CD4-positive, alpha-beta T cell treated with Interleukin-15 for 1 hour (primary cell): ENCODE results near the gene ME1.
"Not testable (repeated sequence)": the region's sequence is repeated elsewhere in the genome, so short reads cannot be mapped to it uniquely, and the experiment has no call there.

Source experiments
- DNase-seq: peaks from one replicate; pipeline ENCODE4 v3.0.0-alpha.2; 2020

The ME1 gene

DNA sequence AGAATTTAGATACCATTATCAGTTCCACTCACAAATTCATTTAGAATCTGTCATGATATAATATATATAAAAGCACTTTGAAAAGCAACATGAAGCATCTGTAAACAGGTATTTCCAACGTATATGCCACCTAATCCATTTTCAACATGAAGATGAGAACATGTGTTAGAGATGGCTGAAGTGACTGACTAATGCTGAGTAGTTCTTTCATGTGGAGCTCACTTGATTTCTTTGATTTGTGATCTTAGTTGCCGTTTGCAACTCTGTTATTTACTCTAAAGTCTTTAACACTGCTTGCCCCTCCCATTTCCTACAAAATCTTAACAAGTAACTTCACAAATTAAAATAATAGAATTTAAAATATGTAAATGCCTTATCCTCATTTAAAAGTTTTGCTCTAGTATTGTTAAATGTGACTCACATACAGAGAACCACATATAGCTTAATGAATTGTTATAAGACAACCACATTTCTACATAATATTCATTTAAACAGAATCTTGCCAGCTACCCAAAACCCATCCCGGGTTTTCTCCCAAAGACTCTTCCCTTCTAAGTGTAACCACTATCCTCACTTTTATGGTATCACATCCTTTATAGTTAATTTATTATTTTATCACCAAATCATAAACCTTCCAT is 78.3 kb downstream of the ME1 start:
- DNase-seq = no peak

DNA sequence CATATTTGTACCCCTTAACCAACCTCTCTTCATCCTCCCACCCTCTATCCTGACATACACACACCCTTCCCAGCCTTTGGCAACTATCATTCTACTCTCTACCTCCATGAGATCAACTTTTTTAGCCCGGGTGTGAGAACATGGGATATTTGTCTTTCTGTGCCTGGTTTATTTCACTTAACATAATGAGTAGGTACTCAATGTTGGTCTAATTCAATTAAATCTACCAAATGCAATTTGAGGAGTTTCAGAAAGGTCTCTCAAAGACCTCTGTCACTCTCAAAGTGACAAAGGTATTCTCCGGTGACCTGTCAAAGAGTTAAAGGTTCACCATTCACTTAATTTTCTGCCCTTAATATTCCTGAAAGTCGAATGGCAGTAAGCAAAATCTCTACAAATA is 87.7 kb downstream of the ME1 start:
- DNase-seq = no peak

DNA sequence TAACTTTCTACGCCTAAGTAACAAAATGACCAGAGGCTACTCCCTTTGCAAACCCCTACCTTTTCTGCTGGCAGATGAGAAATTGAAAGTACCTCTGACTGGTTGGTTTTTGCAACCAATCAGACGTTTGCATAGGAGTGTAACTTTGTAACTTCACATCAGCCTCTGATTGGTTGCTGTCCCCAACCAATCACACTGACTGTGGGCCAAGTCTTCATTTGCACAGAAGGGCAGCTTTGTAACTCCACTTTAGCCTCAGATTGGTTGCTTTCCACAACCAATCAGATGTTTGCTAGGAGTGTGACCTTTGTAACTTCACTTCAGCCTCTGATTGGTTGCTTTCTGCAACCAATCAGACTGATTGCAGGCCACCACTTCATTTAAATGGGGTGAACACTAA is 89.1 kb downstream of the ME1 start:
- no peak for DNase-seq

DNA sequence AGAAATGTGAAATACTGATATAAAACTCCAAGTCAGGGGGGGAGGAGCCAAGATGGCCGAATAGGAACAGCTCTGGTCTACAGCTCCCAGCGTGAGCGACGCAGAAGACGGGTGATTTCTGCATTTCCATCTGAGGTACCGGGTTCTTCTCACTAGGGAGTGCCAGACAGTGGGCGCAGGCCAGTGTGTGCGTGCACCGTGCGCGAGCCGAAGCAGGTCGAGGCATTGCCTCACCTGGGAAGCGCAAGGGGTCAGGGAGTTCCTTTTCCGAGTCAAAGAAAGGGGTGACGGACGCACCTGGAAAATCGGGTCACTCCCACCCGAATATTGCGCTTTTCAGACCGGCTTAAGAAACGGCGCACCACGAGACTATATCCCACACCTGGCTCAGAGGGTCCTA is 96.9 kb downstream of the ME1 start:
- DNase-seq = not testable (repeated sequence)

DNA sequence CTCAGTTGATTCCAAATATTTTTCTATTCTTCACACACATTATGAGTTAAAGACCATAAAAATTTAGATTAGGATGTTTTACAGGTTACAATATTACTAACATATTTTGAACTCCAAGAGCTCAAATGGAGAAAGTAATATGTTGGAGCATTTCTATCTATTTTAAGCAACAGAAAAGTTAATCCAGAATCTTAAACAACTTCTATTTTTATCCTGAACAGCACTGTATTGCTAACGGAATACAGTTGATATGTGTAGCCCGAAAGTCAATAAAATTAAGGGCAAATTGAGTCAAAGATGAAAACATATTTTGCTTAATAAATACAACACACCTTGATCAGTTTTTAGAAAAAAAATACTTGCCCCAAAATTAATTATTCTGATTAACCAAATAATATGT is 97.4 kb downstream of the ME1 start:
- no peak for DNase-seq

DNA sequence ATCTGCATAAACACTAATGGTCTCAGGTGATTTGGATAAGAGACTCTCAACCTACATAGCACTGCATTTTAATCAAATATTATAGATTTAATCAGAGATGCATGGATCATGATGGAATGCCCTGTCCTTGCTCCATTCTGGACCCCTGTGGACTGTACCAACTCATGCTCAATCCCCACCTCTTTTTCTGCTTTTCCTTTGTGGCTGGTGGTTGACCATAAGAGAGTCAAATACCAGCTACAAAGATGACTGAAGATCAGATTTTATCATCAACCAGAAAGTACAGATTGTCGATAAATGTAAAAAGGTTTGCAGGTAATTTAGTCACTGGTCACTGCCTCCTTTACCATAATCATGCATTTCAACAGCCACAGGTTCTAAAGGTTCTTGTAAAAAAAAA is 116.2 kb downstream of the ME1 start:
- no peak for DNase-seq

DNA sequence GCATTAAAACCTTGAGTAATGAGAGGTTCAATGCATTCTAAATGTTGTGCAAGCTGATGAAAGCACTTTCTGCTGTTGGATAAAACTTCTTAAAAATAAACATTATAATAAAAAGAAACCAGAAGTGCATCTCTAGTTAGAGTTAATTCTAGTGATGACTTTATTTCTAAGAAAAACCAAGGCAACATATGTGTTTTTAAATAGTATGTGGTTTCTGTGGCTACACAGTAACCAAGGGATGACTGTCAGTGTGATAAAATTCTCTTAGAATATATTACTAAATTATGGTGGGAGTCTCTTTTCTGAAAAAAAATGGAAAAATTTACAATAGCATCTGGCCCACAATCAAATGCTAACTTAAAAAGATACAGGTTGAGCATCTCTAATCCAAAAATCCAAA is 117.0 kb downstream of the ME1 start:
- no peak for DNase-seq

DNA sequence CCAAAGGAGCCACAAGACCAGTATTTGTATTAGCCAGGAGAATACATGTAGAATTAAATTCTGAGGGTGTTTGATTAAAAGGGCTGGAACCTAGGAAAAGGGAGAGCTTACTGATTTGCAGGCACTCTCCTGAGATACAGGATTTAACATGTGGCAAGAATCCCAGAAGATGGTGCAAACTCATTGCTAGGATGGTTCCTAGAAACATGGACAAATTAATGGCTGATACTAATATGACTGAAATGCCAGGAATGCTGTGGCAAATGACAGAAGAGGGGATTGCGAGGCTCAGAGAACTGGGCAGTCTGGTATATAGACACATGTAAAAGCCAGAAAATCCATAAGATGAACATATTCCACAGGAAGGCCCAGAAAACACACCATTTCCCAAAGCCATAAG is 119.6 kb downstream of the ME1 start:
- no peak for DNase-seq

DNA sequence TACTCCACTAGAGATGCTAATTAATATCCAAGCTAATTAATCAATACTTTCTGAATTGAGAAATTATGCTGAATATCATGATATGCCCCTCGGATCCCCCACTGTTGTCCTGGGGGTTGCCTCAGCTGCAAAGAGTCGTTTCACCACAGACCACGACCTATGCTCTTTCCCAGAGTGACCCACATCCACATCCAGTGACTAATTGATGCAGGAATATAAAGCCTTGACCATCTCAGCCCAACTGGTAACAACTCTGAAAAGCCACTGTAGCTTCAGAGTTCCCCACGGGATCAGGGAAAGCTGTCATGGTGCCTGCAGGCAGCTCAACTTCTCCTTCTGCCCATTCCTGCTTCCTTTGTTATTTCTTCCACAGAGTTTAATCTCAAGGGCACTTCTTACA is 120.8 kb downstream of the ME1 start:
- DNase-seq = no peak

DNA sequence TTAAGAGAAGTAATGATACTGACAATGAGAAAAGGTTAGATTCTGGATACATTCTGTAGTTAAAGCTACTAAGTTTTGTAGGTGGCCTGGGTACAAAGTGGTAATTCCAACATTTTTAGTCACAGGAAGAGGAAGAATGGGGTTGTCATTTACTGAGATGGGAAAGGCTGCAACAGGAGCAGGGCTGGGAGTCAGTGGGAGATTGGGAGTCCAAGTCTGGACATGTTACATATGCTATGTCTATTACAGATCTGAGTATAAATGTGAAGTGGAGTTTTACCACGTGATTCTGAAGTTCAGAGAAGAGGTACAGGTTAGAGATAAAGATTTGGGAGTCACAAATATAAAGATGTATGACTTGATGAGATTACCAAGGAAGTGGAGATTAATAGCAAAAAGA is 121.5 kb downstream of the ME1 start:
- DNase-seq = no peak

DNA sequence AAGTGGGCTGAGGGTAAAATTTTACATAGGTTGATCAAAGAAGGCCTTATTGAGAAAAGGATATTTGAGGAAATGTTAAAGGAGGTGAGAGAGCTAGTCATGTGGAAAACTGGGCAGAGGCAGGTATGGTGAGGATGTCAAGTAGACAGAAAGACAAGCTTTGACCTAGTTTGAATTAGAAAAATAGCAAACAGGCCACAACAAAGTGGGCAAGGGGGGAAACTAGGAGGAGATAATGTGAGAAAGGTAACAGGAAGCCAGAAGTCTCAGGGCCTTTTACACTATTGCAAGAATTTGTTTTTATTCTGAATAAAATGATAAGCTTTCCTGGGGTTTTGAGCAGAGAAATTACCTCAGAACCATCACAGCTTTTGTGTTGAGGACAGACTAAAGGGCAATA is 122.0 kb downstream of the ME1 start:
- no peak for DNase-seq

DNA sequence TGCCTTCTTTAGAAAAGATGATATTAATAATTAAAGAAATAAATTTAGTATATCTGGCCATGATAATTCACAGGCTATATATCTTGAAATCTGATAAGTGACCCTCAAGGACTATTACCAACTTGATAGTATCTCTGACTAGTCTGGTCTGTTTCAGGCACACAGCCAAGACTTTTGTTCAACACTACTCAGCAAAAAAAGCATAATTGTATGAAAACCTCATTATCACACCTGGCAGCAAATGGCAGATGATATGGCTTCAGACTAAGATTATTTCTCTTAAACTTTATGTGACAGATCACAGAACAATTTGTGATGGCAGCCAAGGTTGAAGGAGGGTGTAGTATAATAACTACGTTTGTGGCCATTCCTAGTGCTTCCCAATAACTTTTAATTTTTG is 123.0 kb downstream of the ME1 start:
- DNase-seq = no peak

DNA sequence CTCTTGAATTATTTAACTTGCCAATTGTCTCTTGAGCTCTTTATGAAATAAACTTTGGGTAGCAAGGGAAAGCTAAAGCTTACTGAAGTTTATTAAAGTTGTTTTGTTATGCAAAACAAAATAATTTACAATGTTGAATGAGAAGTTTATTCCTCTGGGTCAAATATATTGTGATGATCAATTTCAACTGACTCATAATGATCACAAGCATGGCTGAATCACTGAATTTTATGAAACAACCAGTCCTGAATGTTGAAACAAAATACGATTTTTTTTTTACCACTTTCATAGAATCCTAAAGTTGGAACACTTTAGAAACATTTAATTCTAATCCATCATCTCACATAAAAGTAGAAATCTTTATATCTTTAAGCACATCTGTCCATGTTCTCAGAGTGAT is 127.4 kb downstream of the ME1 start:
- DNase-seq = no peak

DNA sequence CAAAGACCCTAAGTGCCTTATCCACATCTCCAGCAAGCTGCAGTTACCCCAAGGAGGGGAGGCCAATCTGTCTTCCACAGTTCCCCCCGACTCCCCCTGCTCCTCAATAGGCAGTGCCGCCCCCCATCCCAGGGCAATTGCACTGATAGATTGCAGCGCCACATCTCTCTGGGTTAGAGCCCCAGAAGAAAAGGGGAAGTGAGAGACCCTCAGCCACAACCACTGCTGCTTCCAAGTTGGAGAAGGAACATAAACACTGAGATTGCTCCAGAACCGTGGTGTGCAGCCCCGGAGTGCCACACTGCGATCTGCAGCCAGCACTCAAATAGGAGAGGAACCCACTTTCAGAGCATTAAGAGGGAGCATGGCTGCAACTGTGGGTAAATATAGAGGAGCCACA is 136.2 kb downstream of the ME1 start:
- DNase-seq = no peak

DNA sequence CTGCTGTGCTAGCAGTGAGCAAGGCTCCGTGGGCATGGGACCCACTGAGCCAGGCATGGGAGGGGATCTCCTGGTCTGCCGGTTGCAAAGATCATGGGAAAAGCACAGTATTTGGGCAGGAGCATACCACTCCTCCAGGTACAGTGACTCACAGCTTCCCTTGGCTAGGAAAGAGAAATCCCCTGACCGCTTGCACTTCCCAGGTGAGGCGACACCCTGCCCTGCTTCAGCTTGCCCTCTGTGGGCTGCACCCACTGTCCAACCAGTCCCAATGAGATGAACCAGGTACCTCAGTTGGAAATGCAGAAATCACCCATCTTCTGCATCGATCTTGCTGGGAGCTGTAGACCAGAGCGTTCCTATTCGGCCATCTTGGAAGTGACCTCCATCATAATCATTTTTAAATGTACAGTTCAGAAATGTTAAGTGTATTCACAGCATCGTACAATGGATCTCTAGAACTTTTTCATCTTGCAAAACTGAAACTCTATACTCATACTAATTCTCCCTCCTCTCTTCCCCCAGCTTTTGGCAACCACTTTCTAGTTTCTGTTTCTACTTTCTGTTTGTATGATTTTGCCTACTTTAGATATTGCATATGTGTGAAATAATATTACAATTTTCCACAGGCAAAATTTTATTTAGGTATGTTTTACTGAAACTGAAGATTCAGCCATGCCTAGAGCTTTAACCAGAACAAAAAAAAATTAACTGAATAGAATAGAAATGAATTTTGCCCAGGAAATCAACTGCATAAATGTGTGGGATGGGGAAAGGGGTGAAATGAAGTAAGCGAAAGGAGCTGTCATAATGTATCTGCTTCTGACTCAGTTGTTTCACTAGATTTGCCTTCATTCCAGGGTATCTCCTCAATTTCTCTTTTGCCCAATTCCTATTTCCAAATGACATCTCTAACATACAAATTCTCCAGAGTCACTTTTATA is 137.7 kb downstream of the ME1 start:
- no peak for DNase-seq

DNA sequence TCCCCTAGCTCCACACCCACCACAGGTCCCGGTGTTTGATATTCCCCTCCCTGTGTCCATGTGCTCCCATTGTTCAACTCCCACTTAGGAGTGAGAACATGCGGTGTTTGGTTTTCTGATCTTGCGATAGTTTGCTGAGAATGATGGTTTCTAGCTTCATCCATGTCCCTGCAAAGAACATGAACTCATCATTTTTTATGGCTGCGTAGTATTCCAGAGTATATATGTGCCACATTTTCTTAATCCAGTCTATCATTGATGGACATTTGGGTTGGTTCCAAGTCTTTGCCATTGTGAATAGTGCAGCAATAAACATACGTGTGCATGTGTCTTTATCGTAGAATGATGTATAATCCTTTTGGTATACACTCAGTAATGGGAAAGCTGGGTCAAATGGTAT is 143.6 kb downstream of the ME1 start:
- not testable (repeated sequence) for DNase-seq

DNA sequence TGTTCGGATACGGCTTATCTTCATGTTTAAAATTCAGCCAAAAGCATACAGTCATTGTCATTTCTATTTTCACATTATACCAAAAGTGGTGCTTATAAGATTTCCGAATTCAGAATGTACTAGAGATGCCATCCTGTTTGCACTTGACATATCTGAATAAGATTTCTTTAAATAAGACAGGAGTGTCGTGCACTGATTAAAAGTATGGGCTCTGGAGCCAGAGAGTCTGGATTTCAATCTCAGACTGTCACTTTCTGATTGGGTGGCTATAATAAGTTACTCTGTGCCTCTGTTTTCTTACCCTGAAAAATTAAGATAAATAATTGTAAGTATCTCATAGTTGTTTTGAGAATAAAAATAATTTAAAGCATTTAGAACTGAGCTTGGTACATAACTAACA is 144.9 kb downstream of the ME1 start:
- DNase-seq = no peak

DNA sequence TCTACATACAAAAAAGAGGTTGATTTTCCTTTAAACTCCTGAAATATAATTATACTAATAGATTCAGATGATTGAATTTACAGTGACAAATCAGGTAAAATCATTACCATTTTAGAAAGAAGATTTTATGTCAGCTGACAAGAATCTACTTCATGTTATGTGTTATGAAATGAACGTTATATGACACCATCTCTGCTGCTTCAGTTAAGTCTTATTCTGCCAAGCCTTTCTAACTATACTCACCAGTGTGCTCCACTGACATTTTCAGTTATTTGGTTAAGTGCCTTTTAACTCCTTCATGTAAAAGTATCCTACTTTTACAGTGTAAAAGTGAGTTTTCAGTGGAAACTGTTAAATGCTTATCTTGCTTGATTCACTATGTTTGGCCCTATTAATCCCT is 157.3 kb downstream of the ME1 start:
- DNase-seq = no peak

DNA sequence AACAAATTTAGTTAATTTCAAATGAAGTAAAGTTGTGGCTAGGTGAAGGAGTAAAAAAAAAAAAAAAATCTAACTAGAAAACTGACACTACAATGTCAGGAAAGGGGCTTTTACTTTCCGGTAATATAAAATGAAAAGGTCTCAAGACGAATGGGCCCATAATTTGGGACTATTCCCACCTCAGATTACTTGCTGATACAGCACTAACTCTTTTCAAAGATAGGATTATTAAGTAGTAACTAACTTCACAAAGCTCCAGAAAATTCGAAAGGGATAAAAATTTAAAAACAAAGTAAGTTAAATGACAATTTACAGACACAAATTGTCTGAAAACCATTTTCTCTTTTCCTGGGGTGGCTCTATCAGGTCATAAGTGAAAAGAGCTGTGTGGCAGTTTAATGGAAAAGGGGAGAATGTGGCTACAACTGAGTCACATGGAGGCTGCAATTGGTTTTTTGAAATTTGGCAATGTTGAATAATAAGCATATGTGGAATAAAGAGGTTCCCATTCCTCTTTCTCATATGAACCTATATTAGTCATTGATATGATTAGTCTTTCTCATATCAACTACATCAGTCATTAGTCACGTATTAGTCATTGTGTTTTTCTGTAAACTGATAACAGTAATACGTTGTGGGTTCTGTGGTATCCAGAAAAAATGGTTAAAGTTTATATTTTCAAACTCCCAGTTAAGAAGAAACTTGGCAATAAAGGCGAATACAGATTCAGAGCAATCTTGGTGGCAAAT is 159.7 kb downstream of the ME1 start:
- no peak for DNase-seq

DNA sequence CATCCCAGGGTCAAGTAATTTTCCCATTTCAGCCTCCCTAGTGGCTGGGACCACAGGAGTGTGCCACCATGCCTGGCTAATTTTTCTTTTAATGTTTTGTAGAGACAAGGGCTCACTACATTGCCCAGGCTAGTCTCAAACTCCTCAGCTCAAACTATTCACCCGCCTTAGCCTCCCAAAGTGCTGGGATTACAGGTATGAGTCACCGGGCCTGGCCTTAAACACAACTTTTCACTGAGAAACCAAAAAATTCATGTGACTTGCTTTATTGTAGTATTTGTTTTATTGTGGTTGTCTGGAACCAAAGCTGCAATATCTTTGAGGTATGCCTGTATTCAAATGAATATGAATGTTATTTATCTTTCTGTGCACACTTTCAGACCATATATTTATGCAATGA is 165.5 kb downstream of the ME1 start:
- DNase-seq = no peak

DNA sequence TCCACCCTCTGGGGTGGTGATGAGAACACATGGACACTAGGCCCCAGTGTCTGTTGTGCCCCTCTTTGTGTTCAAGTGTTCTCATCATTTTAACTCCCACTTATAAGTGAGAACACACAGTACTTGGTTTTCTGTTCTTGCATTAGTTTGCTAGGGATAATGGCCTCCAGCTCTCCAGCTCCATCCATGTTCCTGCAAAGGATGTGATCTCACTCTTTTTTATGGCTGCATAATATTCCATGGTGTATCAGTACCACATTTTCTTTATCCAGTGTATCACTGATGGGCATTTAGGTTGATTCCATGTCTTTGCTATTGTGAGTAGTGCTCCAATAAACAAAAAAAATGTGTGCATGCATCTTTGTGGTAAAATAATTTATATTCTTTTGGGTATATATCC is 170.3 kb downstream of the ME1 start:
- DNase-seq = no peak

DNA sequence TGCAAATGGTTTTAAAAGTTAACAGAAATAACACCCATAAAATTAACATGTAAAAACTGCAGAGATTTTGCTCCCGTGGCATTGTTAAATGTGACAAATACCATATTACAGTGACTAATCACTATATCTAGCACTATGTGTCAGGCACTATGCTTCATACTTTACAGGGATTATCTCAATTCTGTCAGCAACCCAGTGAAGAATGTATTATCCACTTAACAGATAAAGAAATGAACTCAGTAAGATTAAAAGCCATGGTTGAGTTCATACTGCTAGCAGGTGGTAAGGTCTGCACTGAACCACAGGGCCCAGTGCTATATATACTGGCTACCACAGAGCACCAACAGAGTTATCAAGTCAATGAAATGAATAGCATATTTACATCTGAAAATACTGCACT is 172.3 kb downstream of the ME1 start:
- no peak for DNase-seq

DNA sequence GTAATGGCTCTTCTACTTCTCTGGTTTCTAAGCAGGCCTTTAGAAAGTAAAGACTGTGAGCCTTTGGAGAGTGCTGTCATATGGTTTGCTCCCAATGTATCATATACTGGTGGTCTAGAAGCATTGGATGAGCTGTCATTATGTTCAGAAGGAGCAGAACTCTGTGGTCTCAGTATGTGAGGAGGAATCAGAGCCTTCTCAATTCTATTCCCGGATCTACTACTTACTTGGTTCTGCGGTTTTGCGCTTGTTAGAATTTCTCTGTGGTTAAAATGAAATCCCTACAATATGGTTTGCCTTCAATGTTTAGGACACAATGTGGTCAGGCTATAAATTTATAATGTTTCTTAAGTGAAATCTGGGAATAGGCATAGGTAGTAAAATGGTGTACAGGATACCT is 173.1 kb downstream of the ME1 start:
- no peak for DNase-seq

DNA sequence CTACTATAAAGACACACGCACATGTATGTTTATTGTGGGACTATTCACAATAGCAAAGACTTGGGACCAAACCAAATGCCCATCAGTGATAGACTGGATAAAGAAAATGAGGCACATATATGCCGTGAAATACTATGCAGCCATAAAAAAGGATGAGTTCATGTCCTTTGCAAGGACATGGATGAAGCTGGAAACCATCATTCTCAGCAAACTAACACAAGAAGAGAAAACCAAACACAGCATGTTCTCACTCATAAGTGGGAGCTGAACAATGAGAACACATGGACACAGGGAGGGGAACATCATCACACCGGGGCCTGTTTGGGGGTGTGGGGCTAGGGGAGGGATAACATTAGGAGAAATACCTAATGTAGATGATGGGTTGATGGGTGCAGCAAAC is 174.1 kb downstream of the ME1 start:
- DNase-seq = not testable (repeated sequence)
